NT2/D1 (cell line): ENCODE data around the gene SMIM28.

ENCODE experiments used
- SUZ12 ChIP-seq: IDR thresholded peaks from 2 replicates; pipeline ENCODE4 v1.6.1; 2011; ENCODE audit not compliant: insufficient read length, insufficient read depth; ENCODE audit errors: extremely low read depth
- YY1 ChIP-seq: IDR thresholded peaks from 2 replicates; pipeline ENCODE4 v1.6.1; 2011; ENCODE audit not compliant: insufficient read length, insufficient read depth
- ZNF274 ChIP-seq: IDR thresholded peaks from 2 replicates; pipeline ENCODE4 v1.6.1; 2011; ENCODE audit warnings: mild to moderate bottlenecking, low read depth, low read length

DNA sequence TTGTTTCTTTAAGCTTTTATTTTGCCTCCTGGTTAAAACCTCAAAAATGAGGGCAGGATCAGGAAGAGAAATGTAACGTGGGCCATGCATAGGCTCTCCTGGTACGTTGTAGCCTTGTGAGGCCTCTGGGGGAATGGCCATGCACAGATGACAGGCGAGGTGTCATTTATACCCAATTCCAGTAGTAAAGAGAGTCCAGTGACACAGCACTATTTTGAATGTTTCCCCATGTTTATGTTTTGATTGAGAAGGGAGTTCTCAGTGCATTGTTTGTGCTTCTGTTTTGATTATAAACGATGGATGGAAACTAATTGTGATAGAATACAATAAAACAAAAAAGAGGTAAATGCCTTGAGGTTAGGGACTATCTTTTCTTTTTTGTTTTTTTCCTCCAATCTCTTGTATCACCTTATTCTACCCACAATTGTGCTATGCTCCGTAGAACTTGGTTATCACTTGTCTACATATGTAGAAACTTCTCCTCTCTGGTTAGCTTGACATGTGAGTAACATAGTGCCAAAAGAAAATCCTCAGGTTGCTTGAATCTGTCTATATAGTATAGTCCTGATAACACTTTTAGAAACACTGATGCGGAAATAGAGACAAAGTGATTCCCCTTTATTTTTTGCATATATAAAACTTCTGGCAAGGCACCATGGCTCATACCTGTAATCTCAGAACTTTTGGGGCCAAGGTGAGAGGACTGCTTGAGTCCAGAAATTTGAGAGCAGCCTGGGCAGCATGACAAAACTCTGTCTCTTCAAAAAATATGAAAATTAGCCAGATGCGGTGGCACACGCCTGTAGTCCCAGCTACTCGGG is 6.9 kb upstream of the SMIM28 start:
- no peak for TF ChIP-seq ZNF274
- TF ChIP-seq YY1 = no peak
- no peak for TF ChIP-seq SUZ12
